ENCODE results near the gene ADAMTS8. TPM values are rescaled to one million over a fixed set of nuclear protein-coding genes. Genes with fewer than 3 reads are reported as not detected.

ADAMTS8 gene
- total and polyA plus RNA-seq, 10 of the 15 experiments (the other 5 are each of a cell fraction or from before 2014, with no cell fraction given): not detected

DNA sequence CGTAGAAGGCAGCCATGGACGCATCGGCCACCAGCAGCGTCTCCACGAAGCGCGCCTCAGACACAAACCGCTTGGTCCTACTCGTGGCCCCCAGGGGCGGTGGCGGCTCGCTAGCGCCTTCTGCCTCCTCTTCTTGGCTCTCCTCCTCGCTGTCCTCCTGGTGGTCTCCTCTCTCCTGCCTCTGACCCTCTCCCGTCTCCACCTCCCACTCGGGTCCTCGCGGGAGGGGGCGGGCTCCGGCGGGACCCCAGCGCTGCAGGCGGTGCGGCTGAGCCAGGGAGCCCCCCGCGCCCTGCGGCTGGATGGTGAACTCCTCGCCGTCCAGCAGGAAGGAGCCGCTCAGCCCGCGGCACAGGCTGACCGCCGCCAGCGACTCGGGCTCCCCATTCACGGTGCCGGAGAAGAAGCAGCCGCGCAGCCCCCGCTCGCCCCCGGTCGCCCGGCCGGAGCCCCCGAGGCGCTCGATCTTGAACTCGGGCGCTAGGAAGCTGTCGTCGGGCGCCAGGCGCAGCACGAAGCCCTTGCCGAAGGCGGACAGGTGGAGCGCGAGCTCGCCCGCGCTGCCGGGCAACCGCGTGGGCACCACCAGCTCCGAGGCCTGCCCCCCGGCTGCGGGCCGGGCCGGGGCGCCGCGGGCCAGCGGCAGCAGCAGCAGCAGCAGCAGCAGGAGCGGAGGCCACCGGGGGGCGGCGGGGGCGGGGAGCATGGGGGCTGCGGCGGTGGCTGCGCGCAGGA, 661 bp downstream of the ADAMTS8 start:
- 6% methylated on average over 54 of the region's 84 CpGs for WGBS (ENCODE audit: insufficient coverage, insufficient replicate concordance, low lambda C conversion rate, missing lambda C conversion rate)
- H4K20me1 ChIP-seq (ENCODE audit: control insufficient read depth, insufficient read depth): no peaks in the 10 kb centered on the region; the same call in 1 of the 2 replicates
- H3K9me3 ChIP-seq (replicated peaks; ENCODE audit: control insufficient read depth, insufficient read depth, low read length): no peaks in the 10 kb centered on the region
- H3K27ac ChIP-seq (ENCODE audit: control insufficient read depth, insufficient read depth): no peak overlapping the region
- FAIRE-seq (no peak), ATAC-seq (no peak), DNase-seq (ENCODE audit: low read depth, low spot score) (no peak)
- H3K9ac ChIP-seq (ENCODE audit: control insufficient read depth, insufficient read depth, low read length): no peak overlapping the region
- SMC1A ChIA-PET (ENCODE audit: uncharacterized antibody, unreplicated experiment): no interaction called here
- no peak overlapping the region for H3K4me2 ChIP-seq (ENCODE audit: control insufficient read depth, insufficient read depth)
- no peaks in the 10 kb centered on the region for H3K79me2 ChIP-seq (ENCODE audit: control insufficient read depth, insufficient read depth, low read length)
- in situ Hi-C loops (cut with MboI): loop anchor here (10.0 kb wide), 1 partner anchor 213 kb away; no protein-coding TSS in a partner anchor
- RAD21 ChIA-PET (ENCODE audit: unreplicated experiment): no interaction called here
- no peaks in the 10 kb centered on the region for H3K36me3 ChIP-seq (ENCODE audit: control insufficient read depth in 2 of 2, insufficient read depth in 2 of 2, low read length in 1 of 2)
- no peak overlapping the region for H3K4me3 ChIP-seq
- CTCF ChIA-PET: no interaction called here
- intact Hi-C loops (cut with micrococcal nuclease; ENCODE audit: unreplicated experiment): no loop called here
- BruUV-seq (replicated peaks): no TSS peak
- H3K4me1 ChIP-seq (ENCODE audit: control insufficient read depth, insufficient read depth, low read length): no peaks in the 10 kb centered on the region
- TF ChIP-seq SUZ12 (IDR thresholded peaks at IDR 0.05; ENCODE audit: unreplicated experiment) (peak; percentile 86), POLR2AphosphoS2 (IDR thresholded peaks at IDR 0.05; ENCODE audit: low read depth, low read length) (no peak), HDGF (IDR thresholded peaks at IDR 0.05) (no peak), NR2F1 (conservative IDR thresholded peaks at IDR 0.05) (no peak), PKNOX1 (IDR thresholded peaks at IDR 0.05) (no peak), SIN3A (IDR thresholded peaks at IDR 0.05; ENCODE audit: low read depth, low read length) (no peak)
- TF ChIP-seq, protein P1, sequence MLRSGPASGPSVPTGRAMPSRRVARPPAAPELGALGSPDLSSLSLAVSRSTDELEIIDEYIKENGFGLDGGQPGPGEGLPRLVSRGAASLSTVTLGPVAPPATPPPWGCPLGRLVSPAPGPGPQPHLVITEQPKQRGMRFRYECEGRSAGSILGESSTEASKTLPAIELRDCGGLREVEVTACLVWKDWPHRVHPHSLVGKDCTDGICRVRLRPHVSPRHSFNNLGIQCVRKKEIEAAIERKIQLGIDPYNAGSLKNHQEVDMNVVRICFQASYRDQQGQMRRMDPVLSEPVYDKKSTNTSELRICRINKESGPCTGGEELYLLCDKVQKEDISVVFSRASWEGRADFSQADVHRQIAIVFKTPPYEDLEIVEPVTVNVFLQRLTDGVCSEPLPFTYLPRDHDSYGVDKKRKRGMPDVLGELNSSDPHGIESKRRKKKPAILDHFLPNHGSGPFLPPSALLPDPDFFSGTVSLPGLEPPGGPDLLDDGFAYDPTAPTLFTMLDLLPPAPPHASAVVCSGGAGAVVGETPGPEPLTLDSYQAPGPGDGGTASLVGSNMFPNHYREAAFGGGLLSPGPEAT (IDR thresholded peaks at IDR 0.05; ENCODE audit: low read depth): no peak
- POLR2A ChIA-PET: no interaction called here
- H2AFZ ChIP-seq (ENCODE audit: control insufficient read depth, low read depth, low read length): no peak overlapping the region
- peaks cover 15% of the 10 kb centered on the region in 2 experiments for H3K27me3 ChIP-seq (replicated peaks in 1 of 2; ENCODE audit: control insufficient read depth in 2 of 2, insufficient read depth in 2 of 2, low read length in 1 of 2)
